Osteocyte (in vitro differentiated cells): ENCODE measurements around the gene ARL3. TPM values are rescaled to one million over a fixed set of nuclear protein-coding genes. Genes with fewer than 3 reads are reported as not detected.

Experiments
- DNase-seq: peaks from one replicate; pipeline ENCODE4 v3.0.0; 2021; ENCODE audit warnings: mixed read lengths; ENCODE audit not compliant: unreplicated experiment; ENCODE audit errors: extremely low spot score
- H3K27ac Mint-ChIP-seq: one replicate; pipeline ENCODE4 v1.8.0; 2021; ENCODE audit warnings: mild to moderate bottlenecking, mixed read lengths; ENCODE audit not compliant: unreplicated experiment
- H3K27me3 Mint-ChIP-seq: one replicate; pipeline ENCODE4 v1.8.0; 2021; ENCODE audit warnings: mixed read lengths; ENCODE audit not compliant: unreplicated experiment
- H3K36me3 Mint-ChIP-seq: one replicate; pipeline ENCODE4 v1.8.0; 2021; ENCODE audit warnings: mixed read lengths; ENCODE audit not compliant: unreplicated experiment
- H3K4me1 Mint-ChIP-seq: one replicate; pipeline ENCODE4 v1.8.0; 2021; ENCODE audit warnings: mixed read lengths; ENCODE audit not compliant: unreplicated experiment
- H3K4me3 Mint-ChIP-seq: one replicate; pipeline ENCODE4 v1.8.0; 2021; ENCODE audit warnings: mild to moderate bottlenecking, moderate library complexity, mixed read lengths; ENCODE audit not compliant: unreplicated experiment
- H3K9me3 Mint-ChIP-seq: one replicate; pipeline ENCODE4 v1.8.0; 2021; ENCODE audit warnings: mixed read lengths; ENCODE audit not compliant: unreplicated experiment
- CTCF ChIP-seq: fragments of 200-600 bp; sonication (generic); IDR thresholded peaks from 2 replicates; pipeline ENCODE4 v1.5.0; 2021; ENCODE audit warnings: antibody characterized with exemption, mild to moderate bottlenecking, moderate library complexity
- total RNA-seq: library from RNA; stranded (reverse); gene quantifications from 2 replicates; pipeline ENCODE4 v1.2.1, GENCODE V29; 2021

The ARL3 gene
- total RNA-seq, 1 donor from 2014 or later: 11.6 TPM

GRCh38 chr10:102645388-102645740 lies 68.8 kb downstream of the ARL3 start:
- H3K4me3 Mint-ChIP-seq: peak overlapping the region; percentile 94
- no peak for DNase-seq
- no peaks in the 10 kb centered on the region for H3K36me3 Mint-ChIP-seq
- H3K9me3 Mint-ChIP-seq: no peaks in the 10 kb centered on the region
- H3K27me3 Mint-ChIP-seq: no peaks in the 10 kb centered on the region
- no peak for TF ChIP-seq CTCF
- H3K27ac Mint-ChIP-seq: peak overlapping the region; percentile 98
- H3K4me1 Mint-ChIP-seq: peaks cover 45% of the 10 kb centered on the region

GRCh38 chr10:102644646-102645387 lies 69.4 kb downstream of the ARL3 start:
- Mint-ChIP-seq H3K9me3 (no peaks in the 10 kb centered on the region), H3K36me3 (no peaks in the 10 kb centered on the region), H3K27ac (peak overlapping the region; percentile 98), H3K4me1 (peaks cover 40% of the 10 kb centered on the region), H3K27me3 (no peaks in the 10 kb centered on the region), H3K4me3 (peak overlapping the region; percentile 94)
- DNase-seq: peak; percentile 90
- TF ChIP-seq CTCF: peak; percentile 53

- DNase-seq: no peak
- no peak for TF ChIP-seq CTCF
- H3K27me3 Mint-ChIP-seq: no peaks in the 10 kb centered on the region
- H3K9me3 Mint-ChIP-seq: no peaks in the 10 kb centered on the region
- H3K27ac Mint-ChIP-seq: peak within 1 kb of the TSS; percentile 98
- peak within 1 kb of the TSS; percentile 94 for H3K4me3 Mint-ChIP-seq
- no peaks in the 10 kb centered on the region for H3K36me3 Mint-ChIP-seq
- H3K4me1 Mint-ChIP-seq: peaks cover 35% of the 10 kb centered on the region
Measured at GRCh38 chr10:102644066-102644645, 70.0 kb downstream of the ARL3 start, which contains the start of gene TRIM8. TSS of gene TRIM8 (plus strand) at chr10:102644479. CDS start at chr10:102644618, 139 bp downstream.

GRCh38 chr10:102643336-102644065 lies 70.7 kb downstream of the ARL3 start:
- H3K4me1 Mint-ChIP-seq: peaks cover 31% of the 10 kb centered on the region
- DNase-seq: no peak
- no peak for TF ChIP-seq CTCF
- no peaks in the 10 kb centered on the region for H3K9me3 Mint-ChIP-seq
- H3K36me3 Mint-ChIP-seq: no peaks in the 10 kb centered on the region
- H3K27ac Mint-ChIP-seq: peak overlapping the region; percentile 97
- H3K27me3 Mint-ChIP-seq: no peaks in the 10 kb centered on the region
- peak overlapping the region; percentile 87 for H3K4me3 Mint-ChIP-seq
